Measurements from ENCODE around the gene PBX1.
A peak's percentile ranks its signal among the peaks of the same experiment; 100 is the strongest.

PBX1 gene

DNA sequence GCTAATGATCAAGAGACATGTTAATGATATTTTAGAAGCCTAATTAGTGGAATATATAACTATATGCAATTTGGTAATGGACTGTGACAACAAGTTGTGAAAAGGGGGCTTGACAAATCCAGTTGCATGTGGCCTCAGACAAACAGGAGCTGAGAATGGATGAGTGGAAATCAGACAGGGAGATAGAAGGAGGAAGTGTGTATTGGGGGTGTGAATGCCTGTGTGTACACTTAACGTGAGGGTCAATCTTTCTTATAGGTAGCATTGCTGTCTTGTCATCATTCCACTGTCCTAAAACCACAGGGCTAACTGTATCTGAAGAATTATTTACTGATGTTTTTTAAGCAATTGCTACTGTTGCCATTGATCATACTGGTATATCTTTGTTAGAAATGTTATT lies 64.8 kb downstream of the PBX1 start:
- Histone ChIP-seq H3K27ac (ENCODE audit: low read length) (no peak overlapping the region), H3K9me3 (ENCODE audit: insufficient read depth, low read depth, low read length) (no peaks in the 10 kb centered on the region), H3K27me3 (ENCODE audit: insufficient read depth, low read length) (no peaks in the 10 kb centered on the region)

GRCh38 chr1:164624400-164624799 lies 65.4 kb downstream of the PBX1 start:
- Histone ChIP-seq H3K27ac (ENCODE audit: low read length) (no peak overlapping the region), H3K36me3 (ENCODE audit: insufficient read depth, low read depth, low read length) (peaks cover 27% of the 10 kb centered on the region), H3K9ac (ENCODE audit: low read depth, low read length) (no peak overlapping the region), H3K27me3 (ENCODE audit: insufficient read depth, low read length) (no peaks in the 10 kb centered on the region), H3K9me3 (ENCODE audit: insufficient read depth, low read depth, low read length) (no peaks in the 10 kb centered on the region), H3K4me1 (ENCODE audit: insufficient read depth, low read length) (peaks cover 5% of the 10 kb centered on the region; the same call in 1 of the 2 replicates), H3K4me3 (ENCODE audit: low read length) (no peak overlapping the region)

More for the DNA sequence above, 64.8 kb downstream of the PBX1 start:
- H3K4me1 ChIP-seq (ENCODE audit: insufficient read depth, low read length): peaks cover 8% of the 10 kb centered on the region; the same call in 1 of the 2 replicates
- H3K36me3 ChIP-seq (ENCODE audit: insufficient read depth, low read depth, low read length): peaks cover 25% of the 10 kb centered on the region
- H3K9ac ChIP-seq (ENCODE audit: low read depth, low read length): no peak overlapping the region
- no peak overlapping the region for H3K4me3 ChIP-seq (ENCODE audit: low read length)

DNA sequence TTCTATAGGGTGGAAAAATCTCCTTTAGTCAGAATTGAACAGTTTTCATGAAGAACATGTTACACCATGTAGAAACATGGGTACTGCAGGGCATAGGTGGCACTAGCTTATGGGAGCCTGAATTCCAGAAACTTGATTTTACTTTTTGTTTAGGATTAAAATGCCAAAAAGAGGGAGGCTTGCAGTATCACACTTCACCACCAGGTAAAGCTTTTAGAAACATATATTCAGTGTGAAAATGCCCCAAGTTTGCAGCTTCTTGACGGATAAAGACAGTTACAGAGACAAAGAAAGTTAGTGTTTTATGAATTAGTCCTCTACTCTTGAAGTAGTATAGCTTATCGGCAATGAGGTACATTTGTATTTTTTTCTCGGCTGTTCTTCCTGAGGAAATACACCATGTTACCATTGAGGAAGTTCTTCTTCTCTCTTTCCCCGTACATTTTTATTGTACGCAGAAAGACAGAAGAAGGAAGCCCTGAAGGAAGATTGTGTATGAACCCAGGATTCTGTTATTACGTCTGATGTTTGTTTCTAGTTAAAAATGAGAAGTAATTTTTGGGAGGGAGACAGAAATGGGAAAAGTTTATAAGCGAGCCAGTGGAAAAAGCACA lies 66.1 kb downstream of the PBX1 start:
- Histone ChIP-seq H3K36me3 (ENCODE audit: insufficient read depth, low read depth, low read length) (peaks cover 27% of the 10 kb centered on the region), H3K4me1 (ENCODE audit: insufficient read depth, low read length) (peaks cover 5% of the 10 kb centered on the region; the same call in 1 of the 2 replicates), H3K4me3 (ENCODE audit: low read length) (no peak overlapping the region), H3K27ac (ENCODE audit: low read length) (no peak overlapping the region), H3K9ac (ENCODE audit: low read depth, low read length) (no peak overlapping the region), H3K27me3 (ENCODE audit: insufficient read depth, low read length) (no peaks in the 10 kb centered on the region), H3K9me3 (ENCODE audit: insufficient read depth, low read depth, low read length) (no peaks in the 10 kb centered on the region)

DNA sequence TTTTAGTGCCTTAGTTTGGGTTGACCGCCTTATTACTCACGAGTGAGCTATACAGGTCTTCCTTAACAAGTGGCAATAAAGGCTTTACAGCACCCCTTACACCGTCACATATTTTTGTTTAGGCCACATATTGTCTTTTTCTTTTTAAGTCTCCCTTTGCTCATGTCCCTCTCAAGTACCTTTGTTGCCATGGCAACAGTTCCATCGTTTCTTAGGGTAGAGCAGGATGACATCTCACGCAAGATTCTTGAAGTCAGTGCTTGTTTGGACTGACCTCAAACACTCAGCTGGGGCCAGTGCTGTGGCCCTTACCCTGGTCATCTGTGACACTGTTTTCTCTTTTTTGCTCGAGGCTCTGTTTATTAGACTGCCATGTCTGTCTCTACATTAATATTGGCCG lies 69.8 kb downstream of the PBX1 start:
- no peaks in the 10 kb centered on the region for H3K9me3 ChIP-seq (ENCODE audit: insufficient read depth, low read depth, low read length)
- H3K27me3 ChIP-seq (ENCODE audit: insufficient read depth, low read length): no peaks in the 10 kb centered on the region
- peaks cover 13% of the 10 kb centered on the region; the same call in 1 of the 2 replicates for H3K4me1 ChIP-seq (ENCODE audit: insufficient read depth, low read length)
- no peak overlapping the region for H3K4me3 ChIP-seq (ENCODE audit: low read length)
- H3K9ac ChIP-seq (ENCODE audit: low read depth, low read length): no peak overlapping the region
- no peak overlapping the region for H3K27ac ChIP-seq (ENCODE audit: low read length)
- peaks cover 27% of the 10 kb centered on the region for H3K36me3 ChIP-seq (ENCODE audit: insufficient read depth, low read depth, low read length)

GRCh38 chr1:164629971-164630370 lies 71.0 kb downstream of the PBX1 start:
- no peak overlapping the region for H3K9ac ChIP-seq (ENCODE audit: low read depth, low read length)
- H3K4me3 ChIP-seq (ENCODE audit: low read length): no peak overlapping the region
- H3K4me1 ChIP-seq (ENCODE audit: insufficient read depth, low read length): peaks cover 20% of the 10 kb centered on the region; the same call in 1 of the 2 replicates
- peaks cover 27% of the 10 kb centered on the region for H3K36me3 ChIP-seq (ENCODE audit: insufficient read depth, low read depth, low read length)
- H3K9me3 ChIP-seq (ENCODE audit: insufficient read depth, low read depth, low read length): no peaks in the 10 kb centered on the region
- H3K27ac ChIP-seq (ENCODE audit: low read length): no peak overlapping the region
- H3K27me3 ChIP-seq (ENCODE audit: insufficient read depth, low read length): no peaks in the 10 kb centered on the region

DNA sequence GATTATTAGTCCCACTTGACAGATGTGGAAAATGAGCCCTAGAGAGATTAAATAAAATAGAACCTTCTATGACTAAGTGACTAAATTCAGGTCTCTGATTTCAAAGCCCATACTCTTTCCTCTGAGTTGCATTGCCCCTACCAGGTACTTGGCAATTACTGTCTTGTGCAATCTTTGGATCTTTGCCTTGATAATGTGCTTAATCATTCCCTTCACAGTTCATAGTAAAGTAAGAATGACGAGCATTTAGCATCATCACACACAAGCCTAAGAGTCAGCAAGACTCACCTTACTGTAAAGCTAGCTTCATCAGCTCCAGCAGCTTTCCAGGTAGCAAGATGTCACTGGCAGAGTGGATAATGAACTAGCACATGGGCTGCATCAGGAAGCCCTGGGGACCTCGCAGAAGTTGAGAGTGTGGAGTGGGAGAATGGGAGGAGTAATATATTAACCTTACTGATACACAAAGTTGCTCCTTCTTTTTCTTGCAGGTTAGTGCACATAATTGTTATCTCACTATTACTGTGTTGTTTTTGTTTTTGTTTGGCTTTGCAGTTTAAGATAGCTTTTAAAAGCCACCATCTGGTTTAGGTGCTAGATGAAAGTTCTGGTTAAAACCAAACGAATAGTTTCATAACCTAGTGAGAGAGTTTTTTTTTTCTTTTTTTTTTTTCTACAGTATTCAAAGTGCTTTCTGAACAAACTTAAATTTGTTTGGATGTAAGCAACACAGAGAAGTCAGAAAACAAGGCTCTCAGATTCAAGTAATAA lies 71.8 kb downstream of the PBX1 start:
- no peak overlapping the region for H3K9ac ChIP-seq (ENCODE audit: low read depth, low read length)

DNA sequence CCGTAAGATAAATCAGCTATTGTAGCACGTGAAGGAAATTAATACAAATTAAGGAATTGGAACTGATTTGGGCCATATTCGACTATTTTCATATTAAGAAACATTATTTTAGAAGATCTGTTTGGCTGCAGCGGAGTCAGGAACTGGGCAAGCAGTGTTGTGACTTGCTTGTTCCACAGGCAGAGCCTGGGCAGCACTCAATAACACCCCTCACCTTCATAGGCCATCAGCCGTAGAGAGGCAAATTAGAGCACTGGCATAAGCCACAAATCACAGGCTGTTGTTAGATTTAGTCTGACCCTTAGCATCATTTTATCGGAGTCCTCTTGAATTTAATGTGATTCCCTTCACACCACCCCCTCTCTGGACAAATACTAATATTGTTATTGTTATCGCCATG lies 72.8 kb downstream of the PBX1 start:
- Histone ChIP-seq H3K9me3 (ENCODE audit: insufficient read depth, low read depth, low read length) (no peaks in the 10 kb centered on the region), H3K4me3 (ENCODE audit: low read length) (no peak overlapping the region), H3K36me3 (ENCODE audit: insufficient read depth, low read depth, low read length) (peaks cover 20% of the 10 kb centered on the region), H3K9ac (ENCODE audit: low read depth, low read length) (no peak overlapping the region), H3K4me1 (ENCODE audit: insufficient read depth, low read length) (peaks cover 37% of the 10 kb centered on the region), H3K27me3 (ENCODE audit: insufficient read depth, low read length) (no peaks in the 10 kb centered on the region), H3K27ac (ENCODE audit: low read length) (no peak overlapping the region)

More for the DNA sequence above, 71.8 kb downstream of the PBX1 start:
- Histone ChIP-seq H3K27me3 (ENCODE audit: insufficient read depth, low read length) (no peaks in the 10 kb centered on the region), H3K4me1 (ENCODE audit: insufficient read depth, low read length) (peaks cover 28% of the 10 kb centered on the region), H3K4me3 (ENCODE audit: low read length) (no peak overlapping the region), H3K36me3 (ENCODE audit: insufficient read depth, low read depth, low read length) (peaks cover 26% of the 10 kb centered on the region), H3K9me3 (ENCODE audit: insufficient read depth, low read depth, low read length) (no peaks in the 10 kb centered on the region), H3K27ac (ENCODE audit: low read length) (no peak overlapping the region)

- Histone ChIP-seq H3K9me3 (ENCODE audit: insufficient read depth, low read depth, low read length) (no peaks in the 10 kb centered on the region), H3K27ac (ENCODE audit: low read length) (no peak overlapping the region), H3K4me1 (ENCODE audit: insufficient read depth, low read length) (peaks cover 60% of the 10 kb centered on the region), H3K4me3 (ENCODE audit: low read length) (no peak overlapping the region), H3K27me3 (ENCODE audit: insufficient read depth, low read length) (no peaks in the 10 kb centered on the region), H3K9ac (ENCODE audit: low read depth, low read length) (no peak overlapping the region), H3K36me3 (ENCODE audit: insufficient read depth, low read depth, low read length) (peaks cover 5% of the 10 kb centered on the region)
Observed at GRCh38 chr1:164633997-164634396, 75.0 kb downstream of the PBX1 start.

DNA sequence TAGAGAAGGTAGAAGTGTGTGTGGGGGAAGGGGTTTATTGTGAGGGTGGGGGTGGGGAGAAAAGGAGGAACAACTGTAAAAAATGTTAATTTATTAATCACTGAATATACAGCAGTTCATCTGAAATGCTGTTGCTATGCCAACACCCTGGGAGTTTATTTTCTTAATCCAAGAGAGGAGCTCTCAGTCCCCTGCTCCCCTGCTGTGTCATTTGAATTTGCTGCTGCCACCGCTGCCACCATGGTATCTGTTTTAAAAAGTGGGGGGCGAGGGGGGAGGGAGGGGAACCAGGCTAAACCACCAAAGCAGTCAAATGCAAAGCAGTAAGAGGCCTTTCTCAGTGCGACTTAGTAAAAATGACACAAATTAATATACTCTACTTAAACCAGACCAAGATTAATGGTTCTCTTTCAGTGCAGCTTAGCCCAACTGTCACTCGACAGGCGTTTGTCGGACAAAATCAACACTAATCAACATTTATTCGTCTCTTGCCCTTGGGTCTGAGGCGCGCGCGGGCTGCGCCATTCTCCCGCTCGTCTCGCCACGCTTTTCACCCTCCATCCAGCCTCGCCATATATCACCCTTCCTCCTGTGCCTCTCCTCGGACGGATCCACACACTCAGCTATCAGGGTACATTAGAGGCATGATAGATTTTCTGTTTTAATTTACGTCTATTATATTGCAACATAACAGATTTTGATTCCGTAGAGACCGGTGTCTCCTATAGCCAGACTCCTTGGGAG lies 76.2 kb downstream of the PBX1 start:
- H3K27me3 ChIP-seq (ENCODE audit: insufficient read depth, low read length): no peaks in the 10 kb centered on the region
- H3K4me1 ChIP-seq (ENCODE audit: insufficient read depth, low read length): peaks cover 63% of the 10 kb centered on the region
- peak overlapping the region; percentile 37 for H3K27ac ChIP-seq (ENCODE audit: low read length)
- H3K9me3 ChIP-seq (ENCODE audit: insufficient read depth, low read depth, low read length): no peaks in the 10 kb centered on the region
- H3K9ac ChIP-seq (ENCODE audit: low read depth, low read length): peak overlapping the region; percentile 60; the same call in 1 of the 2 replicates
- peak overlapping the region; percentile 54; the same call in 1 of the 2 replicates for H3K4me3 ChIP-seq (ENCODE audit: low read length)
- H3K36me3 ChIP-seq (ENCODE audit: insufficient read depth, low read depth, low read length): peaks cover 5% of the 10 kb centered on the region

- Histone ChIP-seq H3K27me3 (ENCODE audit: insufficient read depth, low read length) (no peaks in the 10 kb centered on the region), H3K4me3 (ENCODE audit: low read length) (peak overlapping the region; percentile 54; the same call in 1 of the 2 replicates), H3K4me1 (ENCODE audit: insufficient read depth, low read length) (peaks cover 63% of the 10 kb centered on the region), H3K27ac (ENCODE audit: low read length) (peak overlapping the region; percentile 37), H3K36me3 (ENCODE audit: insufficient read depth, low read depth, low read length) (peaks cover 5% of the 10 kb centered on the region), H3K9ac (ENCODE audit: low read depth, low read length) (peak overlapping the region; percentile 60; the same call in 1 of the 2 replicates), H3K9me3 (ENCODE audit: insufficient read depth, low read depth, low read length) (no peaks in the 10 kb centered on the region)
Observed at GRCh38 chr1:164635803-164636731, 77.1 kb downstream of the PBX1 start.

GRCh38 chr1:164636757-164637156 lies 77.8 kb downstream of the PBX1 start:
- no peaks in the 10 kb centered on the region for H3K27me3 ChIP-seq (ENCODE audit: insufficient read depth, low read length)
- H3K9ac ChIP-seq (ENCODE audit: low read depth, low read length): no peak overlapping the region
- 0 out of 2 replicates have a peak overlapping the region, but pooled peaks have one; percentile 2 for H3K4me3 ChIP-seq (ENCODE audit: low read length)
- H3K4me1 ChIP-seq (ENCODE audit: insufficient read depth, low read length): peaks cover 62% of the 10 kb centered on the region
- H3K27ac ChIP-seq (ENCODE audit: low read length): no peak overlapping the region
- no peaks in the 10 kb centered on the region for H3K9me3 ChIP-seq (ENCODE audit: insufficient read depth, low read depth, low read length)
- peaks cover 11% of the 10 kb centered on the region for H3K36me3 ChIP-seq (ENCODE audit: insufficient read depth, low read depth, low read length)
